GM19043 (cell line): ENCODE results near the gene DYNC2H1.
"Not testable (repeated sequence)": the region's sequence is repeated elsewhere in the genome, so short reads cannot be mapped to it uniquely, and the experiment has no call there.

Experiments used
- ATAC-seq: cut with Tn5 transposase; IDR thresholded peaks from one replicate; pipeline ENCODE4 v1.9.1; 2021; ENCODE audit warnings: low read depth; ENCODE audit not compliant: unreplicated experiment

The DYNC2H1 gene

GRCh38 chr11:103125462-103125861, 16.2 kb downstream of the DYNC2H1 start:
- no peak for ATAC-seq

DNA sequence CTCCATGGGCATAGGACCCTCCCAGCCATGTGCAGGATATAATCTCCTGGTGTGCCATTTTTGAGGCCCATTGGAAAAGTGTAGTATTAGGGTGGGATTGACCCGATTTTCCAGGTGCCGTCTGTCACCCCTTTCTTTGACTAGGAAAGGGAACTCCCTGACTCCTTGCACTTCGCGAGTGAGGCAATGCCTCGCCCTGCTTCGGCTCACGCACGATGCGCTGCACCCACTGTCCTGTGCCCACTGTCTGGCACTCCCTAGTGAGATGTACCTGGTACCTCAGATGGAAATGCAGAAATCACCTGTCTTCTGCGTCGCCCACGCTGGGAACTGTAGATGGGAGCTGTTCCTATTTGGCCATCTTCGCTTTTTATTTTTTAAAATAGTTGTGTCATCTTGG, 32.8 kb downstream of the DYNC2H1 start:
- ATAC-seq: not testable (repeated sequence)

DNA sequence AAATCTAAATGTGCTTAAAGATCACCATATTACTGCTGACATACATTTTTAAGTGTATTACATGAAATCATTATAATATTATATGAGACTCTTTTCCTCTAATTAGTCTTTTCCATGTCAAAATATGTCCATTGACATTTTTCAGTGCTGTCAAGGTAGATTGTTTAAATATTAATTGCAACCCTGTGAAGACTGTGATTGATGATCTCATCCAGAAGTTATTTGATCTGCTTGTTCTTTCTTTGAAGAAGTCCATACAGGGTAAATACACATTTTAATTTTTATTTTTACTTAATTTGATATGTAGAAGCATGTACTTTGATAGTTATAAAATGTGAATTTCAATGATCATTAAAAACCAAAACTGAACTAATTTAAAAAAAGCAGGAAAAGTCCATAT, 38.4 kb downstream of the DYNC2H1 start:
- ATAC-seq: no peak

- no peak for ATAC-seq
These were observed 48.3 kb downstream of the DYNC2H1 start for GRCh38 chr11:103157542-103157941.

- ATAC-seq: no peak
These were observed 55.0 kb downstream of the DYNC2H1 start for GRCh38 chr11:103164093-103164796.

GRCh38 chr11:103167166-103167565, 57.9 kb downstream of the DYNC2H1 start:
- no peak for ATAC-seq

GRCh38 chr11:103170865-103171264, 61.6 kb downstream of the DYNC2H1 start:
- no peak for ATAC-seq

DNA sequence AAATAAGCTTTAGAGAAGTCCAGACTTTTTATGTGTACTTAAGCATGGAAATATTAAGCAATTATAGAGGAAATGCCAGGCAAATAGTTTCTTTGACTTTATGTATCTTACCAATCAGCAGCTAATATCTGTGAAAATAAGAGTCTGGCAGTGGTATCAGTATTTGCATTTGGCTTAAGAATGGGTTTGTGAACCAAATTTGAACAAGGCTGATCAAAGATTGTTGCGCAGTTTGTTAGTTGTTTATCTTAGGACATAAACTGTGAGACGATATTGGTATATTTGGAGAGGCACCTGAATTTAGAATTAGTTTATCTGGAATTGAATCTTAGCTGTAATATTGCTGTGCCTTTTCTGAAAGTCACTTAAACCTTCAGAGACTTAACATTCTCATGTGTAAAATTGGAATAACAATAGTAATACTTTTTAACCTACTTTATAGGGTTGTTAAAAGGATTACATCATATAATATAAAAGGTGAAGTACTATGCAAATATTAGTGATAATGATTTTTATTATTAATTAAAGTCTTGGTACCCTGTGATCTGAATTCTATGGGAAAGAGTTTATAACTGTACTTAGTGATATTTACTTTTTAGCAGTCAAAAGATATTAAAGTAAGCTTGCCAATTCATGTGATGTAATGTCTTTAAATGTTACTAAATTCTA, 66.4 kb downstream of the DYNC2H1 start:
- ATAC-seq: no peak

DNA sequence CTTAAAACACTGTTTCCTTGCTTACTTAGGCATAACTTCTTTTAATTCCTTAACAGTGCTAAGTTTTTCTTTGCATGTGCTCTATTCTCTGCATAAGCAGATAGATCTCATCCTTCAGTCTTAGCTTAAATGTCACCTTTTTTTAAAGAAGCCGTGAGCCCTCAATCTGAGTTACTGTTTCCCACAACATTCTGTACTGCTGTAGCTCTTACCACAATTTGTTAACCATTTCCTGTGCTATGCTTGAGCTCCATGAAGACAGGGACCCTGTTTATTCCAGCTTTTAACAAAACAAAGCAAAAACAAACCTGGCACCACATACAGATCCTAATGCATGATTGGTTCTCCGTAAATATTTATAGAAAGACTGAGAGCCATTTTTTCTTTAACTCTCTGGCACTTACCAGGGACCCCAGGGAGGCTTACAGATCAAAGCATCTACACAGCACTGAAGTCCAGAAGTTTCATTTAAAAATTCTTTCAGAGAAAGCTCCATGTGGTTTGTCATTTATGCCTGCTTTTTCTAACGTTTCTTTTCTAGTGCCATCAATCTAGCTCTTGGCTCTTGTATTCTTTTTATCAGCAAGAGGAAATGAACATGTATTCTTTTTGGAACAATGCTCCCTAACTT, 74.9 kb downstream of the DYNC2H1 start:
- ATAC-seq: no peak

DNA sequence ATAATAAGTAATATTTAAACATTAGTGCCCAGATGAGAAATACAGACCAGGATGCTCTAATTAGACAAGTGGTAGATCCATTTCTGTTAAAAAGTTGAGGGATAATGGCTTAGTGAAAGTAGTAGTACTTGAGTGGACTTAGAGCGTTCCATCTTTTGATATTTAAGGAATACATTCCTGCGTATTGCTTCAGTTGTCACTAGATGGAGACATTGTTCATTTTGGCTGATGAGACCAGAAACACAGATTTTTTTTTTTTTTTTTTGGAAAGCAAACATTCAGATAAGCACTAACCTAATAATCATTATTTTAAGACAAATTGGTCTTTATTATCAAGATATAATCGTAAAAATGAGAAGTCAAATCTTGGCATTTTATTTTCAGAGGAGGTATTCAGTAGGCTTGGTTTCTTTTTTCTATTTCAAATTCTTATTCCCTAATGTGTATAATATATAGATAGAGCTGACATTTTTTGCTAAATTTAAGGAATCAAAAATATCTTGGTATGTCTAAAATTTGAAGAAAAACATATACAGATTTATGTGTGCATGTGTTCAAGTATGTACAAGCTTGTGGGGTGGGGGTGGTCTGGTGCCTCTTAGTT, 92.9 kb downstream of the DYNC2H1 start:
- ATAC-seq: no peak

DNA sequence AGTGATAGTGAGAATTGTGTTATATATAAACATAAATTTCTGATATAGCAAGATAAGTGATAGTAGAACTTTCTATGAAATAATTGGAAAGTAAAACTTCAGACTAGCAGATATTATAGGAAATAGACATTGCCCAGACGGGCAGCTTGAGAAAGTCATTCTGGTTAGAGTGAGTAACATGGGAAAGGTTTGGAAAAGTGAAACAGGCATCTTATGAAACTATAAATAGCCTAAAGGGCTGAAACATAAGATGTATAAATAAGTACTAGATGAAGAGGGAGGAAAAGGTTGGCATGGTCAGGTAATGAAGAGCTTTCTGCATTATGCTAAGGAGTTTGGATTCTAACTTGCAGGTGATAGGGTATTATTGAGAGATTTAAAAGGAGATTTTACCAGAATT, 101.3 kb downstream of the DYNC2H1 start:
- no peak for ATAC-seq

- no peak for ATAC-seq
These were observed 106.6 kb downstream of the DYNC2H1 start for GRCh38 chr11:103215812-103216211.

GRCh38 chr11:103220133-103220532, 110.9 kb downstream of the DYNC2H1 start:
- no peak for ATAC-seq

DNA sequence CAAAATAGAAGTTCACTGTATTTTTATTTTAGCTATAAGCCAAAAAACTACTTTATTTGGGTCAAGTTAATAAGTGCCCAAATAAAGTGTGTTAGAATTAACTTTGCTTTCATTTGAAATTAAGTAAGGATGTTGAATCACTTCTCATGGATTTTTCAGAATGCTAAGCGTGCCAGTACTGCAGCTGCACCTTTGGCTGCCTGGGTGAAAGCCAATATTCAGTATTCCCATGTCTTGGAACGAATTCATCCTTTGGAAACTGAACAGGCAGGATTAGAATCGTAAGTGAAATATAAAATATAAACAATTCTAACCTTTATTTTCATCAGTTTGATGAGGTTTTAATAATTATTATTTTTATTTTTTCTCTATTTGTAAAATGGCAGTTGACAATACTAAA, 113.6 kb downstream of the DYNC2H1 start:
- ATAC-seq: no peak

- no peak for ATAC-seq
These were observed 119.6 kb downstream of the DYNC2H1 start for GRCh38 chr11:103228807-103229206.

DNA sequence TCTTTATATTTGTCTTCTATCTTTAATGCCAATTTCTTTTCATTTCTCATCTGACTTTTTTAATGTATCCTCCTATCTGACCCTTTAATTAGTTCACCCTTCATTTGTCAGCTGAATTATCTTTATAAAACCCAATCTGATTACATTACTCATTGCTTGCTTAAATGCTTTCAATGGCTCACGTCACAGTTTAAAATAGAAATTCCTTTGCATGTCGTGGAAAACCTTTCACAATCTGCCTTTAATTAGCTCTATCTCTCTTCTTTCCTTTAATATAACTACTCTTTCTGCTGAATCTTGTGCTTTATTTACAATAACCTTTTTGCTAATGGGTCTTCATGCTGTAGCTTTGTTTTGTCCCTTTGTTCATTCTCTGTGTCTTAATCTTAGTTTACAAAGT, 125.7 kb downstream of the DYNC2H1 start:
- ATAC-seq: no peak

DNA sequence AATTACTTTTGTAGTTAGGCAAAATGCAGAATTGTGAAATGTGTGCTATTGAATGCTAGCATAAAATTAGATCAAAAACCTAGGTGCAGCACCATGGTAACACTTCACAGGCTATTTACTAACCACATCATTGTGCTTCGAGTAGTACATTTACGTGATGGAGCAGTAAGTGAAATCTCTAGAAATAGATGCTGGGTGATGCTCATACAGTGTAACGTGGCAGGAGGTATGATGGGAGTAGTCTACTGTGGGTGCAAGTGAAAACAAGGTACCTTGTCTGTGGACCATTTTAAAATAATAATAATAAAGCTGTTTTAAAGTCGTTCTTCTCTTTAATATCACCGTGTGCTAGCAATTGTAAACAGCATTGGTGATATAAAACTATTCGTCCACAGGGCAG, 132.3 kb downstream of the DYNC2H1 start:
- no peak for ATAC-seq

- no peak for ATAC-seq
These were observed 144.9 kb downstream of the DYNC2H1 start for GRCh38 chr11:103254123-103254522.

DNA sequence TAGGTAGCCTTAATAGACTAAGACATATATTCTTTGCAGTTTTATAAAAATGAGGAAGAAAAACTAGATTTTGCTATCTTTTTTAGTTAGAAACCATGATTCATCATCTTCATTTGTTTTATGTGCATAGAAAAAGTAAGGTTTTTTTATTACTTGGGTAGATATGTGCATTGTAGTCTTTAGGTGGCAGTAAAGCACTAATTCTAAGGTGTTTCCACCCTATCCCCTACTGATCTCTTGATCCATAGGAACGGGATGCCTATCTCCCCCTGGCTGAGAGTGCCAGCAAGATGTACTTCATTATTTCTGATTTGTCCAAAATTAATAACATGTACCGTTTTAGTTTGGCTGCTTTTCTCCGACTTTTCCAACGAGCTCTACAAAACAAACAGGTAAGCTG, 148.1 kb downstream of the DYNC2H1 start:
- ATAC-seq: no peak

DNA sequence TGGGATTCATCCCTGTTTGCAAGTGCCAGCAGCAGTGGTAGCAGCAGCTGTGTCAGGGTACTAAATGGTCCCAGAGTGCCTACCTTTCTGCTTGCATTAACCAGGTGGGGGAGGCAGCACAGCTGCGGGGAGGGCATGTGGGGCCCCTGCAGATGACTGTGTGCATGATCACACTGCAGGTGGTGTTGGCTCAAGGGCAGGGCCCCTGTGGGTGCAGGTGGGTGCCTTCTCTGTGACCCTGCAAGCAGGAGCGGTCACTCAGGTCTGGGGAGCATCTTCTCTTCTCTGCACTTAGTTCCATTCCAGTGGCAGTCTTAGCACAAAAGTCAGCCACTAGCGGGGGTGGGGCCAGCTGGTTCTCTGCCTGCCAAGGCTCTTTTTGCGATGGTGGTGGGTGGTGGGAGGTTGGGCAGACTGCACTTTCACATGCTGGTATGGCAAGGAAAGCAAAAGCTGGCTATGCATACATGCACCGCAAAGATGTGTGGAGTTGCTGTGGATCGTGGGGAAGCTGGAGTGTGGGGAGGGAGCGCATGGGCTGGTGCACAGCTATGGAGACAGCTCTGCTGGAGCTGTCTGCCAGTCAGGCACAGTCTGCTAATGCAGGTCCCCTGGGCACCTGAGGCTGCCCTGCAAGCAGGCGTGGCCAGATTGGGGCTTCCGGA, 157.1 kb downstream of the DYNC2H1 start:
- ATAC-seq: no peak

DNA sequence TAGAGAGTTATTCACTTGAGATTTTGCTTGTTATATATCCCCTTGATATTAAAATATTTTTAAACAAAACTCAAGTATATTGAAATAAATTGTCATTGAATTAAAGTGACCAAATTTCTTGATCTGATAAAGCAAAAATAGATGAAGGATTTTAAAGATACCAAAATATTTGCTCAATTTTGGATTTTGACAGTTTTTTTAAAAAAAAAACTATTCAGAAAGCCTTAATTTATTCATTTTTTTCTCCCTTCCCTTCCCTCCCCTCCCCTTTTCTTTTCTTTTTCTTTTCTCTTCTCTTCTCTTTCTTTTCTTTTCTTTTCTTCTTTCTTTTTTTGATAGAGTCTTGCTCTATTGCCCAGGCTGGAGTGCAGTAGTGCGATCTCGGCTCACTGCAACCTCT, 163.7 kb downstream of the DYNC2H1 start:
- ATAC-seq: no peak
